Globus pallidus (tissue), 1 donor: ENCODE results near the gene LRMDA.

ENCODE experiments used
- DNase-seq: peaks from one replicate; pipeline ENCODE4 v3.0.0-alpha.2; 2015; ENCODE audit warnings: low spot score

Gene LRMDA

DNA sequence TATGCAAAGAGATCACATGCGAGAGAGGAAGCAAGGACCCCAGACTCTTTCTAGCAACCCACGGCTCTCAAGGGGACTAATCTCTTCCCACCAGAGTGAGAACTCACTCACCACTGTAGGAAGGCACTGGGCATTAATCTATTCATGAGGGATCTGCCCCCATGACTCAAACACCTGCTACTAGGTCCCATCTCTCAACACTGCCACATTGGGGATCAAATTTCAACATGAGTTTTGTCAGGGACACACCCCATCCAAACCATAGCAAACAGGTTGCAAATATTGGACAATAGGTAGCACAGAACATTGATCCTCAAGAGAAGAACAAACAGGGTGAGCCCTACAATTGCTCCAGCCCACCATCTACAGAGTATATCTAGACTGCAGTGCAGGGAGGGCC lies 740.6 kb downstream of the LRMDA start:
- DNase-seq, result no peak

DNA sequence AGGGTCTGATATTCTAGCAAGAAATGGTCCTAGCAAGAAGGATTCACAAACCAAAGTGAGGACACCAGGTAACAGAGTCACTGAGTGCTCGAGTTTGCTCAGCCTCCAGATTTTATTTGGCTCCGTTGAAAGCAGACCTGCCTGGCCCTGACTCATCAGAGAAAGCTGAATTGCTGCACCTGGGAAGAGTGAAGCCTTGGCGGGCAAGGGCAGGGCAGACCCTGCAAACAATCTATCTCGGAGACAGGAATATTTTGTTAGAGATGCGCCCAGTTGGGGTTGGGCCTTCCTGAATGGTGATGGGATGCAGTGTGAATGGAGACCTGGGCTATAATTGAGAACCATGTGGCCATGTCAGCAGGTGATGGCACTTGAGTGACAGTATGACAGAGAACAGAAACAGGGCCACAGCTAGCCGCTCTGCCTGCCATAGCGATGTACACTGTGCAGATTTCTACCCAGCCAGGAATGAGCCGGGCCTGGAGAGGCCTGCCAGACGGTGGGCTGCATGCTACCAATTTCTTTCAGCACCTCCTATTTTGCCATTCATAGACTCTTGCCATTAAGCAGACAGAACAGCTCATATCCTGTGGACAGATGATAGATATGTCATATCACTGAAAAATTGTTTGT lies 744.2 kb downstream of the LRMDA start:
- DNase-seq, result no peak

DNA sequence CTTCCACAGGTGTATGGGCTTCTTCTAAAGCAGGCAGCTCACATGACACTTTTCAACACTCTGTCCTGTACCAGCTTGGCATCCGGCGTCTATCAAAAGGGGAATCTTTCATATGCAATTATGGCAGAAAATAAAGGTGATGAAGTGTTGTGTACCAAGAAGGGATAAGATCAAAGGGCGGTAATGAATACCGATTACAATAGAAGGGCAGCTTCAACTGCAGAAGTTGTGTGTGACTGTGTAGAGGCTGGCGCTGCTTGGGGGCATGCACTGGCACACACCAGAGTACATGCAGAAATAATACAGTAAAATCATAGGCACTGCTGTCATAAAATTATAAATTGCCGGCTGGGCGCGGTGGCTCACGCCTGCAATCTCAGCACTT lies 744.7 kb downstream of the LRMDA start:
- DNase-seq, result no peak

DNA sequence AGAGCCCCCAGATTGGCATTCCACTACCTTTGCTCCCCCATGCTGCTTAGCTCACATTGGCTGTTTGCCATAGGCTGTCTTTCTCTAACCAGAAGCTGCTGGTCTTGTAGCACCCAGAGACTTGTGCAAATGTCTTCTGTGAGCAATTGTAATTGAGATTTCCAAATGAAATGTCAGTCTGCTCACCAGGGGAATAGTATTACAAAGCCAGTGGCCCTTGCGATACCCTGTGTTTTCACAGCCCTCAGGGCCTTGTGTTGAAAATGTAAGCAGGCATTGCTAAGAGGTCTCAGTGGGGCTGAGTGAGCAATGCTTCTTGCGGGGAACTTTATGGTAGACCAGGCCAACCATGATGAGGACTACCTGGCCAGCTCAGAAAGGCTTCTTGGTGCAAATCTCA lies 746.5 kb downstream of the LRMDA start:
- DNase-seq, result no peak

DNA sequence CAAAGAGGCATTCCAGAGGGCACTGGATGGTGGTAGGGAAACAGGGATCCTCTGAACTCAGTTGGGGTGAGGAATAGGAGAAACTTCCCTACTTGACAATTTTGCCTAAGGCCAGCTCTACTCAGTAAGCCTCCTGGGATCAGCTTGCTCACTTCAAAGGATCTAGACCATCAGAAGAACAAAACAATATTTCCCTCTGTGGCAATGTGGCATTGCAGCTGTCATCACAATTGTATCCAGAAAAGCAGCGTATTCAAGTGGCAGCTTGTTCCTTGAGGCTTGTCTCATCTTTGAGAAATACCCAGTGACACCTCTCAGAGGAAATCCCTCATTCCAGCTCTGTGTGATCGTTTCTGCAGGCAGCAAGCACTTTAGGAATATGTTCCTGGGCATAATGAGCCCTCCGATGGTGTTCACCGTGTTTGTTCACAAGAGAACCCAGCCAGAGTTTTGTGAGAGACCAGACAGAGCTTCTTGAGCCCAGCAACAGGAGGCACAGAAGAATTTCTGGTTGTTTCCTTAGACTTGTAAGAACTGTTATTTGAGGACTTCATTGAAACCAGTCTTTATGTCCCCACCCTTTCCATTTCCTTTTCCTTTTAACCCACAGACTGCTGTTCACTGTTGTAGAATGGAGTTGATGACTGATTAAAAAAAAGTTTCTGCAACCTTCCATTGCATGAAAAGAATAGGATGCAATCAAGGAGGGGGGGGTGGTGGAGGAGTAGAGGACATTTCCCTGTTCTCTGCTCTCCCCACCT lies 747.3 kb downstream of the LRMDA start:
- no peak for DNase-seq

DNA sequence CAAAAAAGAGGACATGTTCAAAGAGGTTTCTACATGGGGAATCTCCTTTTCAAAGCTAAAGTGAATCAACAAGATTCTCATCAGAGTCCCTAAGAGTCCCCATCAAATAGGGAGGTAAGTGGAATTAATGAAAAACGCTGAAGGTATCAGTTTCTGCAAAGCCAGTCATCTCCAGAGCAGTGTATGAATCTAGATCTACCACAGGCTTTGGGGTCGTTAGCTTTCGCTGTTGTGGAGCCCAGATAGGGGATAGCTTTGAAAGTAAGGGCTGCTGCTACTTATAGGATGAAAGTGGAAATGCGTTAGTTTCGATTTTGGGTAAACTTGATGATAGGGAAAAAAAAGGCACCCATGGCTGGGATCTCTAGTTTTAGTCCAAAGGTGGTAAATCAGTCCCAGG lies 748.4 kb downstream of the LRMDA start:
- no peak for DNase-seq

DNA sequence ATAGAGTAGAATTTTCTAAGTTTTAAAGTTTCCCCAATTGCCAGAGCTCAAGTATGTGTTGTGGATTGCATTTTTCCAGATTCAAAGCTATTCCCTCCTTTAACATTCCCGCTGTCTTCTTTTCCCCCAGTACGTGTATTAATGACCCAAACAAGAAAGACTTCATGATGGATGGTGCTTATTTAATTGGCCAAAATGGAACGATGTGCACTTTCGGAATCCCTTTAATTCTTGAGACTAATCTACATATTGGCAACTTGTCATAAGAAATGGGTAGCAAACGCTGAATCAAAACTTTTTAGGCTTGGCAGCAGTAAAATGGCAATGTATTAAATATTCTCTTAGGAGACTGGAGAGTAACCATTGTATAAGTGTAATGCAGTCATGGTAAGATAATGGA lies 753.2 kb downstream of the LRMDA start:
- DNase-seq, result no peak

DNA sequence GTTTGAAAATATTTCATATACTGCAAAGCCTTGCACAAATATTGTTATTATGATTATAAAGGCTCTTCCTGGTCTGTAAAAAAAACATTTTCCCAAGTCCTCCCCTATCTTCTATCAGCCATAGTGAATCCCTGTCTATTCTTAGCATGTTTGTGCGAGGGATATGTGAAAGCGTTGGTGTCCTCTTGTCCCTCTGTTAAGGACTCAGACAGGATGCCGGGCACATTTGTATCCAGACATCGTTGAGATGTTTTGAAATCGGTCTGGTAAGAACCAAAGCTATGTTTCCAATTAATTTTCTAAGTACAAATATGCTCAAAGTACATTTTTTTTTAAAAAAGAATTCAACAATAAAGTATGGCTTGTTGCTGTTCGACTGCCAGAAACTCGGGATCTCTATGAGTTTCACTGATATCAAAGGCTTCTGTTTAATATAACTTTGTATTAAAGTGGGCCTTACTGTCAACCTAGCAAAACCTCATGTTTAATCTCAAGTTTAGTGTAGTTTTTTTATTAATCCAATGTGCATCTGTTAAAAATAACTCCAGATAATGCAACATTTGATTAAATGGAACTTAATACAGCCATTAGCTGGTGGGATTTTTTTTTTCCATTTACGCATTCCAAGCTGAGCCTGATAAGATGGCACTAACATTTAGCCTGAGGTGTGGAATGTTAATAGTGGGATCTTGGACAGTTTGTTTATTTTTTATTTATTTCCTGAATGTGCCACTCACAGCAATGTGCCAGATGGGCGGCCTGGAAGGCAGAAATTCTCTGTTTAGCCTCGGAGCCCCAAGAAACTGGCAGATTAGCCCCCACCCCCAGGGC lies 754.3 kb downstream of the LRMDA start:
- no peak for DNase-seq

DNA sequence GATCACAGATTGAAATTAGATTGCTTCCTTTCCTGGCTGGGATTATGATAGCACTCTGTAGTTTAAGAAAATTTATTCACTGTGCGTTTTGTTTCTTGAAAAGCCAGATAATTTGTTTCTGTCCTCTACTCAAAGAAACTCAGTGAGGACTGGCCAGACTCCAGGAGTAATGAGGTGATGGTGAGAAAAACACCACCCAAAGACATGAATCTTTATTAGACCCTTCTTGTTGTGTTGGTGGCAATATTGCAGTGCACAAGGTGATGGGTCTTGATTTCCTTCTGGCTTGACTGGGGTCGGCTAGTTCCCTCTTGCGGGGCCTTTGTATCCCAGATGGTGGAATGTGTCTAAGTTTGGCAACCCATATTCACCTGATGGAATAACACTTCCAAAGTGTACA lies 756.8 kb downstream of the LRMDA start:
- no peak for DNase-seq

DNA sequence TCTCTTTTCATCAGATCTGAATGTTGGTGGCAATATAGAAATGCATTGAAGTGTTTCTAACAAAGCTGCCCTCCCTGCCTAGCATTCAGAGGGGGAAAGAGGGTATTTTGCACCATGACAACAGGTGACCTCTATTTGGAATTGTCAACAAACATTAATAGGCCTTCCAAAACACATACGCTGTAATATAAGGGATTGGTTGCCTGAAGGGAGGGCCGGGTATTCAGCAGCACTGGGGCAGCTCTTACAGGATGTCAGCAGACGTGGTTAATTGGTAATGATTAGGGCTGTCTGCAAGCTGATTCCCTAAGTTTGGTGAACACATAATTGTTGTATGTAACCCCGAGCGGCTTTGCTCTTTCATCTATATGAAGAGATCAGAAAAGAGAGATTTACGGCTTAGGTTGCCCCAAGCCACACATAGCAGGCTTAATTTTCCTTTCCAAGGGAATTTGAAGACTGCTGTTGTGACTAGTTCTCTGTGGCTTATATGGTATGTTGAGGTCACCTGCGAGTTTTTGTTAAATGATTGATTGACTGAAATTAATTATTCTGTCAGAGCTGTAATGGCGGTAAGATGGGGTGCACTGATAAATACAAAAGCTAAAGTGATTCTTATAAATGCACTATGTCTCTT lies 759.3 kb downstream of the LRMDA start:
- no peak for DNase-seq

DNA sequence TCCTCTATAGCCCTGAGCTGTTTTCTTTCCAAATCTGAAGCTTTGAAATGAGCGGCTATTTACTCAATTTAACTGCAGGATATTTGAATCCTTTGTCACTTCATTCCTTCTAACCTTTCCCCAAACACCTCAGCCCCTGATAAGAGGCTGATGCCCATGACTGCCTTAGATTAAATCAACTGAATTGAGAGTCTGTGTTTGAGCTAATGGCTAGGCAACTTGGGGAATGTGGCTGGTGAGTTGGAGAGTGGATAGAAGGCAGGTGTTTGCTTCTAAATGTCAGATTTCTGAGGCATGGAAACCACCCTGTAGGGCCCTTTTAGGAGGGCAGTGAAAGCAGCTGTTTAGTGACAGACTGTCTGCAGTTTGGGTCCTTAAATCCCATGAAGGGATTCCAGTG lies 759.9 kb downstream of the LRMDA start:
- no peak for DNase-seq

DNA sequence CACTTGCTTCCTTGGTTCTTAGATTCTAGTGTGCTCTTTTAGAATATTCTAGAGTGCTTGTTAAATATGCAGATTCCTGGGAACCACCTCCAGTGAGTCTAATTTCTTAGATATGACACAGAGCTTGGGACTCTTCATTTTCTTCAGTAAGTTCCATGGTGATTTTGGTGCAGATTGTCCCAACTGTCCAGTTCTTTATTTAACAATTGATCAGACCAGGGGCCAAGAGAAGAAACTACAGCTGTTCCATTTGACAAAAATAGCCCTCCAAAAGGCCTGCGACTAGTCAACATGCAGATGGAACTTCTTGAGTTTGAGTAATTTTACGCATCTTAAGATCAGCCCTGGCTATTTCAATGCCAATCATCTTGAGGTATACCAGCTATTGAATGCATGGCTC lies 760.7 kb downstream of the LRMDA start:
- DNase-seq, result no peak

DNA sequence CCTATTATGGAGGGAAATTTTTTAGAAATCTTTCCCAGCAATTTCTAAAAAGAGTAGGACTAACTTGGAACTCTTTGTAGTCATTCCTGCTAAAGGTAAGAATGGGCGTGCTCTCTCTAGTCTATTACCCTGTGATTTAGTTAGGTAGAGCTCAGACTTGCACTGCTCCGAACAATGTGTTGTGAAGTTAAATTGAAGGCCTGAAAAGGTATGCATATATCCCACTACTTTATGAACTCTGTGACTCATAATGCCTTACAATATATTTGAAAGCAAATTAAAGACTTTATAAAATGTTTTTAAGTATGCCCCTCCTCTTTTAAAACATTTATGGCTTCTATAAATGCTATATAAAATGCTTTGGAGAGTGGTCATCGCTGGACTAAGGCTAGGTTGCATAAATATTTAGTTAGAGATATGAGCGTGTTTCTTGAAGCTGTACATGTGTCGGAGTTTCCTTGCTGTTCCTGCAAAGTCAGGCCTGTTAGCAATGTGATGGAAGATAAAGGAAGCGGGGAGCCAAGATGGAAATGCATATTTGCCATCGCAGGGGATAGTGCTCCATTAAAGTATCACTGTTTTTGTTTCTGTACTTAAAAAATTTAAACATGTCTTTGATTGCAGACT lies 761.4 kb downstream of the LRMDA start:
- DNase-seq, result no peak

DNA sequence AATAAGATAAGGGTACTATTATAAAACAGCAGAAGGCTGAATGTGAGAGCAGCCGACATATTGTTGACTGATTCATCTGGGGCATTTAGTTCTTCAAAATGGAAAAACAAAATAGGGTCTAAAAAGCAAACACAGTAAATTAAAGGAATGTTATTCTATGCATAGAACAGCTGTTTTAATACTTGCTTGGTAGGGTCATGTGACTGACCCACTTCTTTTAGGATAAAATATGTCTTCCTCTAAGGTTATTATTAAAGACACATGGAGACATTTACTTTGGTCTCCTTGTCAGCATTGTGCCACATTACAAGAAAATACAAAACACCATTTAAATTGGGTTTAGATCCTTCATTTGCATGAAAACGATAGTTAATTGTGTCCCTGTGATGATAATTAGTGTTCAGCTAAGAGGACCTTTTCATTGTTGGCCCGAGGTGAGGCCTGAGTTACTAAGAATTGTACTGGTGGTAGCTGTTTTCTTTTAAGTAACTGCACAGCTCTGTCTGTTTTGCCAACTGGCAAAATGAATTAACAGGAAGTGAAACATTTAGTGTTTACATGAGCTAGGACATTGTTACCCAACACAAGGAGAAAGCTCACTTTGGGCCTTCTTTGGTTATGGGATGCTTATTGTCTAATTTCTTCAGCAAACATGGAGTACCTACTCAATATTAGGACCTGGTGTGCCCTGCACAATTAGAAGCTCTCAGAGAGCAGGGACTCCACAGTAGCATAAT lies 764.4 kb downstream of the LRMDA start:
- DNase-seq, result no peak

DNA sequence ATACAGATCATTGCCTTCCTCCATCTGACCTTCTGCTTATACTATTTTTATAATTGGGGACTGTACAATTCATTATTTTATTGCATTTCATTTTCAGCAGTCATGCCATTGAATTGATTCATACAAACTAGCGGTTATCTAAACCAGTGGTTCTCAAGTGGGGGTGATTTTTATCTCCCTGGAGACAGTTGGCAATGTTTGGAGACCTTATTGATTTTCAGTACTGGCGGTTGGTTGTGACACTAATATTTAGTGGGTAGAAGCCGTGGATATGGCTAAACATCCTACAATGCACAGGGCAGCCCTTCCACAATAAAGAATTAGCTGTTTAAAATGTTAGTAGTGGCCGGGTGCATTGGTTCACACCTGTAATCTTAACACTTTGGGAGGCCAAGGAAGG lies 765.9 kb downstream of the LRMDA start:
- DNase-seq, result no peak

DNA sequence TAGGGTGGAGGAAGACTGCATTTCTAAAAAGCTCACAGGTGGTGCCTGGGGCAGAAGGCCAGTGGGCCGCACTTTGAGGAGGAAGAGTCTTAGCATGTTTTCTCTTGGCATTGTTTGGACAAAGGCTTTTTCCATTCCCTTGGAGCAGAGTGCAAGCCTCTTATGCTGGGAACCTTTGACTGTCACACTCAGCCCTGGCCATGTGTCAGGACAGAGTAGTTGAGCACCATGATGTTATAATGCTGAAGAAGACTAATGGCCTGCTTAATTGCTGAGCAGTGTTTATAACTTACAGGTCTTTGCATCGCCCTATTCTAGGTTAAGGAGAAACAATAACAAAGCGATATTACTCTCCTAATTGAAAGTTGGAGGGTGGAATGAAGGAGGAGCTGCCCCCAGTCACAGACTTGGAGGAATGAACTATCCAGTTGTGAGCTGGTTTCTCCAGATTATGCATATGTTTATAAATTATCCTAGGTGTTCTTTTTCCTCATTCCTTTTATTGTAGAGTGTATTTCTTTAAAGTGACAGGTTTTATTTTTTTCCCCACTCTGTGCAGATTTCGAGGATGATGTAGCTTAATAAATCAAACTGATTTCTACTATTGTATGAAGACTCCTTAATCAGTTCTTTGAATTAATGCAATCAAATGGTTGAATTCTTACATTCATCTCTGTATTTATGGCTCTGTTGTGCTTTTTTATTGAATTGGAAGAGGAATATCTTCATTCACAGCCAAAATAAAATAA lies 767.0 kb downstream of the LRMDA start:
- no peak for DNase-seq

DNA sequence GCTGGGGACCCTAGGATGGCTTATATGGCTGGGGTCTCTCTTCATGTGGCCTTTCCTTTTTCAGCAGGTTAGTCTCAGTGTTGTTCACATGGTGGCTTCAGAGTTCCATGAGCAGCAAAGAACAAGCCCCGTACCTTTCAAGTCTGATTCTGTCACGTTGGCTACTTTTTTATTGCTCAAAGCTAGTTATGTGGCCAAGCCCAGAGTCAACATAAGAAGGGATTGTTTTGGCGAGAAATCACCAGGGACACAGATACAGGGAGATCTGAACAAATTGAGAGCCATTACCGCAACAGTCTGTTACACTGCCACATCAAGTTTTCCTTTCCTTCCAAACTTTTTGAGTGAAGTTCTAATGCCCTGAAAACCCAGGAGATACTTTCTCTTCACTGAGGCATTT lies 770.5 kb downstream of the LRMDA start:
- no peak for DNase-seq

DNA sequence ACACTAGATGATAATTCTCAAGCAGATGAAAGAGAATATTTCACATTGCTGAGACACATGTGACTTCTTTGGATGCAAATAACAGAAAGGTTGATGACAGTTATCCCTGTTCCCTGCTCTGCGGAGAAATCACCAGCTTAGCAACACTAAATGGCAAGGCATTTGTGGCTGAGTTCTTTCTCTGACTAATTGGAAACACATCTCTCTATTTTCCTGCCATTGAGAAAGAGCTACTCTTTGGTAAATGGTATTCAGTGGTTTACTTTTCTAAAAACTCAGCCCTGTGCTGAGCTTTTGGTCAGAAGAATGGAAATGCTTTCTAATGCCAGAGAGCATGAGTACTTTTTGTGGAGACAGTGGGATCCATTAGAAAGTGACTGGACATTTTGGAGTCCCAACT lies 771.4 kb downstream of the LRMDA start:
- DNase-seq, result no peak

DNA sequence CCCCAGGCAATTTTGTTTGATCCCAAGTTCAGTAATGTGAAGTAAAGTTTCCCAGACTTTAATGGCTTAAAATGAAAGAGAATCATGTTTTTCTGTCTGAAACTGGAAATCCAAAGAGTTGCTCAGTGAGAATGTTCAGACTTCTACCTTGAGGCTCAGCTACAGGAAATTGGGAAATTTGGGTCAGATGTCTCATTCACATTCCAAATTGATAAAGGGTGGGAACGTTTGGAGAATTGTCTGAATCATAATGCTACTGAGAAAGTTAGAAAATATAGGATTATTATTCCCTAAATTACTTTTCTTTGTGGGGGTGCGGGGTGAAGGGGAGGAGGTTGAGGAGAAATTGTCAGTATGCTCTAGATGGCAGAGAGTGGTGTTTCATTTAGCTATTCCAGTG lies 773.9 kb downstream of the LRMDA start:
- no peak for DNase-seq

DNA sequence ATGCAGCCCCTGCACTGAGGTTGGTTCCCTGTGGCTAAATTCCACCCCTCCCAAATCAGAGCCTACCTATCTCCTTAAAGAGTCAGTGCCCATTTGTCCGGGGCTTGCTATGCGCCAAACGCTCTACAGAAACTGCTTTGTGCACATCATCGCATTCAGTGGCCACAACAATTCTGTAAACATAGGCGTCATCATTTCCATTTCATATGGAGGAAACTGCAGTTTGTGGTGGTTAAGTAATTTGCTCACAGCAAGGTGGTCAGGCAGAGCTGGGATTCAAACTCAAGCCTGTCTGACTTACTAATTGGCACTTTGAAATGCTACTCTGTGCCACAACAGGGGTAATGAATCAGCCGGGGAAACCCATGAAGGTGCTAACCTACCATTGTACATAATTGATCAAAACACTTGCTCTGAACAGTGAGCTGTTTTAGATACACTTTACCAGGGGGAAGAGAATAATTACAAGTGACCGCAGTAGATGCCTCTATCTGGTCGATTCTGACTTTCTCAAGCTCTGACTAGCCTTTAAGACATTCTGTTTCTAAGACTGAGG lies 775.5 kb downstream of the LRMDA start:
- no peak for DNase-seq
